Measurements from ENCODE around the gene GUCY1B1.

GUCY1B1 gene

DNA sequence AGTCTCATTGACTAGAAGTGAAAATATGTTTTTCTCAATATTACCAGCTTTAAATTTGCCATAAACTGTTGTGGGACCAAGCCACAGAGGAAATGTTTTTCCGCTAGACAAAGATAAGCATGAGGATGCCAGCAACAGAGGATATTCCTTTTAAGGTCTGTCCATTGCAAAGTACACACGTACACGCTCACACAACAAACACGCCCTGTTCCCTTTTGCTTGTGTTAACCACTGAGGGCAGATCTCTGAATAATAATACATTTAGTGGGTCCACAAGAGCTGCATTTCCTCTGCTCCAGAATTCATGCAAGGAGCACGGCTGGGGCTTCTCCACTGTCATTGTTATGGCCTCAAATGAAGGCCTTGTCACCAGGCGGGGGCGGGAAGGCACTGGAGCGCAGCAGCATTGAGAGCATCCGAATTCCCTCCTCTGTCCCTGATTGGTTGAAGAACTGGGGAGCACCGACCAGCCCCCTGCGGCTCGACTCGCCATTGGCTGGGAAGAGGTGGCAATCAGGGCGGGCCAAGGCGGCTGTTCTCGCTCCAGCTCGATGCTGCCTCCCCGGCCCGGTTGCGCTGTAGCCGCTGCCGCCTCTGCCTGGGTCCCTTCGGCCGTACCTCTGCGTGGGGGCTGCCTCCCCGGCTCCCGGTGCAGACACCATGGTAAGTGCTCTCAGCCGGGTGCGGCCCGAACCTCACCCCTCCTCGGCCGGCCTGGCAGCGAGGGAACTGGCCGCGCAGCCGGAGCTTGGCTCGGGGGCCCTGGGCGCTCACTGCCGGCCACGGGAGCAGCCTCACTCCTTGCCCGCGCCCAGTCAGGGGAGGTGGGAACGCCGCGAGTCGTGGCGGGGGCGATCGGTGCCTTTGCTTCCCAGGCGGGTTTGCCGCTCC is at the start of gene GUCY1B1:
Gene GUCY1B1, plus strand, starts transcription at position 541 of the 891 bp plus-strand sequence. Its CDS starts 120 bp downstream, at position 661.
- in situ Hi-C loops (cut with HindIII; ENCODE audit: low sequenced_read_pairs), result no loop called here

DNA sequence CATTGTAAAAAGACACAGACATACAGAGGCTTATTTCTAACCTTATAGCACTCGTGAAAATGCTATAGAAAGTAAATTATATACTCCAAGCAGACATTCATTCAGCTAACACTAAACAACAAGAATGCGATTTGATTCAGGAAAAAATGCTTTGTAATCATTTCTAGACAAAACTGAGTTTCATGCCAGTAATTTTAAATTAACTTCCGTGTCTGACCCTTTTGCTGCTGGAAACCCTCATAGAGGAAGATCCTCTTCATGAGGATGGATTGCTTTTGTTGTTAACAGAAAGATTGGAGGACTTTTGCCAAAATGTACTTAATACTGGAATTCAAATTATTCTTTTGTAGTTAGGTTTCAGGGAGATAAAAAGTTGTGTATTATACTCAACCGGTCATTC is 48.9 kb upstream of the GUCY1B1 start:
- in situ Hi-C loops (cut with HindIII; ENCODE audit: low sequenced_read_pairs), result no loop called here

GRCh38 chr4:155711556-155711955 is 47.3 kb upstream of the GUCY1B1 start:
- in situ Hi-C loops (cut with HindIII; ENCODE audit: low sequenced_read_pairs), result no loop called here

GRCh38 chr4:155712846-155713245 is 46.0 kb upstream of the GUCY1B1 start:
- in situ Hi-C loops (cut with HindIII; ENCODE audit: low sequenced_read_pairs), result no loop called here

- in situ Hi-C loops (cut with HindIII; ENCODE audit: low sequenced_read_pairs), result no loop called here
These were observed 44.9 kb upstream of the GUCY1B1 start for GRCh38 chr4:155713911-155714310.

GRCh38 chr4:155722336-155722735 is 36.5 kb upstream of the GUCY1B1 start:
- in situ Hi-C loops (cut with HindIII; ENCODE audit: low sequenced_read_pairs), result no loop called here

- in situ Hi-C loops (cut with HindIII; ENCODE audit: low sequenced_read_pairs), result no loop called here
These were observed 35.9 kb upstream of the GUCY1B1 start for GRCh38 chr4:155722816-155723499.

DNA sequence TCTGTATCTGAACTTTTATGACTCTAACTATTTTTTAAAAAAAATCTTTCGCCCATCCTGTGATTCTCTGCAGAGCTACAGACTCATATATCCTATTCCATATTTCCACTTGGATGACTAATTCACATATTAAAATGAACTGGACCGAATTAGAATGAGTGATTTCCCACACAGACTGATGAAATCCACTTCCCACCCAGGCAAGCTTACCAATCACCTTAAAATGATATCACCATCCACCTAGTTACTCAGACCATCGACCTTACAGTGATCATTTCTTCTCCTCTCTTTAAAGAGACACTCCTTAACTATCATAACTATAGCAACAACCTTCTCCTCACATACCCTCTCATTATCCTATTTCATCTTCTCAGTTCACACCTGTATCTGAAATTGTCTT is 34.1 kb upstream of the GUCY1B1 start:
- in situ Hi-C loops (cut with HindIII; ENCODE audit: low sequenced_read_pairs), result no loop called here

DNA sequence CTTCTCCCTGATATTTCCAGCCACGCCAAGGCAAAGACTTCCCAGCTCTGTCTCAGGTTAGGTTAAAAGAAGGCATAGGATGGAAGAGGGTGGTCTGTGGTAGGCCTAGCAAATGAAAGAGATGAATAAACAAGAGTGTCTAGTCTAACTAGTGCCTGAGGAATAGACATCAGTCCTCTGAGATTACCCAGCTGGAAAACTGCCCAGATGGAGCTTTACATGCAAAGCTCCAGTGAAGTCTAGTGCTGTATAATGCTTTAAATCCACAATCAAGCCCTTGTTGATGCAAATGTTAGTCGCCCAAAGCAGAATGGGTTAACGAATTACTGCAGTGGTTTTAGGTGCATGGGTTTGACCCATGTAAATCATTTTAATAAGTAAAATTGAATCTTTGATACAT is 24.8 kb upstream of the GUCY1B1 start:
- in situ Hi-C loops (cut with HindIII; ENCODE audit: low sequenced_read_pairs), result no loop called here

DNA sequence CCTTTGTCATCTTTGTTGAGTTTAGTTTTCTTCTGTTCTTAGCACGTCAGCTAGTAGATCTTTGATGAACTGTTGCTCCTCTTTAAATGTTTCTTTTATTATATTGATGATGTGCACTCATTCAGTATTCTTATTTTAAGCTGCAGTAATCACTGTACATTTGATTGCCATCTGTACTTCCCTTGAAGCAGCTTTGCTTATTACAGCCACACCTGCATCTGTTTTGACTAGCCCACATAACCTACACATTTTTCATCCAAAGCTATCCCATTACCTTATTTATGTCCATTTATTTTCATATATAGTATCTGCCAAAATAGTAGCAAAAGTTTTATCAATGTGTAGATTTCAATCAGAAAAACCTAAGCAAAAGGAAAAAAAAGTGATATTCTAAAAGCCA is 23.9 kb upstream of the GUCY1B1 start:
- in situ Hi-C loops (cut with HindIII; ENCODE audit: low sequenced_read_pairs), result no loop called here

GRCh38 chr4:155735496-155735895 is 23.3 kb upstream of the GUCY1B1 start:
- in situ Hi-C loops (cut with HindIII; ENCODE audit: low sequenced_read_pairs), result no loop called here

DNA sequence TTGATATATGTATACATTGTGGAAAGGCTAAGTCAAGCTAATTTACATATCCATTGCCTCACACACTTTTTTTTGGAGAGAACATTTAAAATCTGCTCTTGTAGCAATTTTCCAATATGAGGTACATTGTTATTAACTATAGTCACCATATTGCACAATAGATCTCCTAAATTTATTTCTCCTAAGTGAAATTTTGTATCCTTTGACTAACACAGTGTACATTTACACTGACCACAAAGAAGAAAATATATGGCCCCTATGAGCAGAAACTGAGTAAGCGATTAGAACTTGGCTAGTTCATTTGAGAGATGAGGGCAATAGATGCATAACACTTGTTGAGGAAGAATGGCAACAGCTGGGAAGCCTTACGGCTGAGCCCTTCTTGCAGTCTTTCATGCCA is 20.3 kb upstream of the GUCY1B1 start:
- in situ Hi-C loops (cut with HindIII; ENCODE audit: low sequenced_read_pairs), result no loop called here

DNA sequence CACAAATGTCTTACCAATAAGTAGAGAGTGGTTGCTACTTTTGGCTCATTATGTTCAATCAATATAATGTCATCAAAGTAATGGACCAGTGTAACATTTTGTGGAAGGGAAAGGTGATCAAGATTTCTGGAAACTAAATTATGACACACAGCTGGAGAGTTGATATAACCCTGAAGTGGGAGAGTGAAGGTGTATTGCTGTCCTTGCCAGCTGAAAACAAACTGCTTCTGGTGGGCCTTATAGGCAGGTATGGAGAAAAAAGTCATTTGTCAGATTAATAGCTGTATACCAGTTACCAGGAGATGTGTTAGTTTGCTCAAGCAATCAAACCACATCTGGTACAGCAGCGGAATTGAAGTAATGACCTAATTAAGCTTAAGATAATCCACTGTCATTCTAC is 17.3 kb upstream of the GUCY1B1 start:
- in situ Hi-C loops (cut with HindIII; ENCODE audit: low sequenced_read_pairs), result no loop called here

- in situ Hi-C loops (cut with HindIII; ENCODE audit: low sequenced_read_pairs), result no loop called here
These were observed 16.4 kb upstream of the GUCY1B1 start for GRCh38 chr4:155742310-155743015.

DNA sequence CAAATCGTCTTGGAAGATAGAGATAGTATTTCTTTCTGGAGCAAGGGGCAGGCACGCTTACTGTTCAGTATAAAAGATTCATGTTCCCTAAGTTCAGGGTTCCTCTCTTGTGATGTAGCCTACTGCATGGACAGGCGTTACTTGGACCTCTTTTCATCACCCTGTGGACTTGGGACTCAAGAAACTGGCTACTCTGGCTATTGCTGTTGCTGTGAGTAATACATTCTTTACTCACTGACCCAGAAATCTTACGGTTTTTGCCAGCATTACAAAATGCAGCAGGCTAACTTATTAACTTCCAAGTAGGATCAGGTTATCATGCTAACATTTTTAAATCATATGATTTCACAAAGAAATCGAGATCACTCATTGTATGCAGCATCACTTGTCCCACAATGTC is 12.8 kb upstream of the GUCY1B1 start:
- in situ Hi-C loops (cut with HindIII; ENCODE audit: low sequenced_read_pairs), result no loop called here

DNA sequence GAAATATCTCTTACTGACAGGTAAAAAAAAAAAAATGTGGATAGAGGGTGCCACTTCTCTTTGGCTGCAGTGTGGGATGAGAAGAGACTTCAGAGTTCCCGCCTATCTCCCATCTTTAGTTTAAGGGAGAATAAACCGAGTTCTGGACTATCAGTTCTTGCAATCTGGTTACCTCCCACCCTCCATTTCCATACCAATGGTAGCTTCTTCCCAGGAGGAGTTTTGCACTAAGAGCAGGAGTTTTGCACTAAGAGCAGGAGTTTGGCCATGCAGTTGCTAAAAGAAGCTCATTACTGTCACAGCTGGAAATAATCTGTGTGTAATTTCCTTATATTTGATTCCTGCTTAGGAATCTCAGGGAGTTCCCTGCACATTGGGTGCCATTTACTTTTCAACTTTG is 10.8 kb upstream of the GUCY1B1 start:
- in situ Hi-C loops (cut with HindIII; ENCODE audit: low sequenced_read_pairs), result no loop called here

GRCh38 chr4:155749041-155749440 is 9.8 kb upstream of the GUCY1B1 start:
- in situ Hi-C loops (cut with HindIII; ENCODE audit: low sequenced_read_pairs), result no loop called here

DNA sequence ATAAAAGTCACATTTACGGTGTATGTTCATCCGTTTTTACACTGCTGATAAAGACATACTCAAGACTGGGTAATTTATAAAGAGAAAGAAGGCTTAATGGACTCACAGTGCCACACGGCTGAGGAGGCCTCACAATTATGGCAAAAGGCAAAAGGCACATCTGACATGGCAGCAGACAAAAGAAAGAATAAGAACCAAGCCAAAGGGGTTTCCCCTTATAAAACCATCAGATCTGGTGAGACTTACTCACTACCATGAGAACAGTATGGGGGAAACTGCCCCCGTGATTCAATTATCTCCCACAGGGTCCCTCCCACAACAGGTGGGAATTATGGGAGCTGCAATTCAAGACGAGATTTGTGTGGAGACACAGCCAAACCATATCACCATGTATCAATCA is 7.3 kb upstream of the GUCY1B1 start:
- in situ Hi-C loops (cut with HindIII; ENCODE audit: low sequenced_read_pairs), result no loop called here

- in situ Hi-C loops (cut with HindIII; ENCODE audit: low sequenced_read_pairs), result no loop called here
These were observed 1.0 kb upstream of the GUCY1B1 start for GRCh38 chr4:155757745-155758265.

- in situ Hi-C loops (cut with HindIII; ENCODE audit: low sequenced_read_pairs), result no loop called here
These were observed 791 bp downstream of the GUCY1B1 start for GRCh38 chr4:155759372-155760252.
